Brain microvascular endothelial cell (primary cell): Measurements from ENCODE around the gene CLDN7.

ENCODE experiments used
- DNase-seq: peaks from one replicate; pipeline ENCODE4 v3.0.0-alpha.2; 2020
- H3K27ac ChIP-seq: fragments of 250-450 bp; sonication (Bioruptor Pico); 2 replicates; pipeline ENCODE4 v1.5.1; 2020; ENCODE audit warnings: mild to moderate bottlenecking, moderate library complexity
- H3K27me3 ChIP-seq: fragments of 250-450 bp; sonication (Bioruptor Pico); replicated peaks from 2 replicates; pipeline ENCODE4 v1.5.1; 2020; ENCODE audit warnings: mild to moderate bottlenecking
- H3K36me3 ChIP-seq: fragments of 250-450 bp; sonication (Bioruptor Pico); replicated peaks from 2 replicates; pipeline ENCODE4 v1.5.1; 2020; ENCODE audit warnings: mild to moderate bottlenecking
- H3K4me3 ChIP-seq: 2 replicates; pipeline ENCODE4 v1.5.1; 2011; ENCODE audit warnings: low read depth, mild to moderate bottlenecking, control low read depth, low read length, moderate library complexity
- CTCF ChIP-seq: IDR thresholded peaks from 2 replicates; pipeline ENCODE4 v1.5.1; 2011; ENCODE audit warnings: low read depth, mild to moderate bottlenecking, moderate library complexity, low read length, control low read depth, inconsistent platforms; ENCODE audit errors: missing control alignments
- in situ Hi-C: cut with HindIII; loops from 2 replicates; pipeline ENCODE4 v1.10.0; 2017; ENCODE audit warnings: low sequenced_read_pairs, low pct_ligation_motif_present

CLDN7 gene

GRCh38 chr17:7293816-7294613 is 31.7 kb upstream of the CLDN7 start:
- no peak for TF ChIP-seq CTCF
- in situ Hi-C loops = no loop called here
- DNase-seq = no peak
- Histone ChIP-seq H3K27ac (no peak overlapping the region), H3K27me3 (peaks cover 51% of the 10 kb centered on the region), H3K36me3 (no peaks in the 10 kb centered on the region), H3K4me3 (no peak overlapping the region)

GRCh38 chr17:7293159-7293558 is 30.9 kb upstream of the CLDN7 start:
- Histone ChIP-seq H3K4me3 (no peak overlapping the region), H3K27me3 (peaks cover 53% of the 10 kb centered on the region), H3K27ac (no peak overlapping the region), H3K36me3 (no peaks in the 10 kb centered on the region)
- DNase-seq = no peak
- no peak for TF ChIP-seq CTCF
- in situ Hi-C loops = no loop called here

- no peak overlapping the region for H3K27ac ChIP-seq
- TF ChIP-seq CTCF = no peak
- DNase-seq = no peak
- in situ Hi-C loops = no loop called here
- H3K36me3 ChIP-seq = no peaks in the 10 kb centered on the region
- H3K27me3 ChIP-seq = peaks cover 58% of the 10 kb centered on the region
- no peak overlapping the region for H3K4me3 ChIP-seq
Measured at GRCh38 chr17:7292729-7293128, 30.5 kb upstream of the CLDN7 start.

GRCh38 chr17:7292194-7292593 is 29.9 kb upstream of the CLDN7 start:
- DNase-seq = no peak
- TF ChIP-seq CTCF = no peak
- Histone ChIP-seq H3K27me3 (peaks cover 60% of the 10 kb centered on the region), H3K36me3 (no peaks in the 10 kb centered on the region), H3K4me3 (no peak overlapping the region), H3K27ac (no peak overlapping the region)
- in situ Hi-C loops = no loop called here

GRCh38 chr17:7290685-7291084 is 28.4 kb upstream of the CLDN7 start:
- peaks cover 60% of the 10 kb centered on the region for H3K27me3 ChIP-seq
- in situ Hi-C loops = no loop called here
- H3K27ac ChIP-seq = no peak overlapping the region
- DNase-seq = no peak
- no peak for TF ChIP-seq CTCF
- no peak overlapping the region for H3K4me3 ChIP-seq
- no peaks in the 10 kb centered on the region for H3K36me3 ChIP-seq

GRCh38 chr17:7290166-7290565 is 27.9 kb upstream of the CLDN7 start:
- in situ Hi-C loops = no loop called here
- no peak overlapping the region for H3K27ac ChIP-seq
- peaks cover 57% of the 10 kb centered on the region for H3K27me3 ChIP-seq
- H3K36me3 ChIP-seq = no peaks in the 10 kb centered on the region
- no peak overlapping the region for H3K4me3 ChIP-seq
- DNase-seq = no peak
- TF ChIP-seq CTCF = no peak
